OCI-LY1 (cell line): Measurements from ENCODE around the gene RCAN1.

Experiments used
- H2AFZ ChIP-seq: fragments of 200-600 bp; sonication (generic), shearing (Covaris generic); 2 replicates; pipeline ENCODE4 v1.6.0; 2014; ENCODE audit warnings: antibody characterized with exemption, mild to moderate bottlenecking, low read length
- H3F3A ChIP-seq: fragments of 200-600 bp; sonication (generic), shearing (Covaris generic); 2 replicates; pipeline ENCODE4 v1.6.0; 2014; ENCODE audit warnings: mild to moderate bottlenecking, antibody characterized with exemption, low read length, moderate library complexity; ENCODE audit not compliant: insufficient read depth
- H3K27ac ChIP-seq: fragments of 200-600 bp; sonication (generic); 2 replicates; pipeline ENCODE4 v1.5.1; 2014; ENCODE audit warnings: low read length, mixed run types, mild to moderate bottlenecking, low read depth; ENCODE audit not compliant: poor library complexity, severe bottlenecking
- H3K27me3 ChIP-seq: fragments of 200-600 bp; sonication (generic); 2 replicates; pipeline ENCODE4 v1.6.0; 2014; ENCODE audit warnings: antibody characterized with exemption, mild to moderate bottlenecking, low read length, moderate library complexity; ENCODE audit not compliant: insufficient read depth
- H3K36me3 ChIP-seq: fragments of 200-600 bp; sonication (generic); 2 replicates; pipeline ENCODE4 v1.6.1; 2014; ENCODE audit warnings: mild to moderate bottlenecking, antibody characterized with exemption, low read length, moderate library complexity, mixed read lengths; ENCODE audit not compliant: insufficient read depth
- H3K4me1 ChIP-seq: fragments of 200-600 bp; sonication (generic); 2 replicates; pipeline ENCODE4 v1.5.1; 2014; ENCODE audit warnings: mild to moderate bottlenecking, low read length, moderate library complexity; ENCODE audit not compliant: insufficient read depth, severe bottlenecking
- H3K4me2 ChIP-seq: fragments of 200-600 bp; sonication (generic), shearing (Covaris generic); 2 replicates; pipeline ENCODE4 v1.6.1; 2014; ENCODE audit warnings: low read length
- H3K4me3 ChIP-seq: fragments of 200-600 bp; sonication (generic); 2 replicates; pipeline ENCODE4 v1.5.1; 2014; ENCODE audit warnings: low read length, low read depth, mild to moderate bottlenecking, mixed read lengths; ENCODE audit not compliant: poor library complexity, severe bottlenecking
- H3K79me2 ChIP-seq: fragments of 200-600 bp; shearing (Covaris generic); 2 replicates; pipeline ENCODE4 v1.6.1; 2016; ENCODE audit warnings: mixed run types, low read length, mixed read lengths; ENCODE audit not compliant: insufficient read depth
- H3K9ac ChIP-seq: fragments of 200-600 bp; sonication (generic), shearing (Covaris generic); 2 replicates; pipeline ENCODE4 v1.6.1; 2014; ENCODE audit warnings: mild to moderate bottlenecking, low read length, mixed read lengths
- H3K9me2 ChIP-seq: fragments of 200-600 bp; sonication (generic), shearing (Covaris generic); 2 replicates; pipeline ENCODE4 v1.6.1; 2014; ENCODE audit warnings: low read depth, mild to moderate bottlenecking, low read length, mixed read lengths
- H3K9me3 ChIP-seq: fragments of 200-600 bp; shearing (Covaris generic); 2 replicates; pipeline ENCODE4 v1.6.1; 2014; ENCODE audit warnings: low read length, mixed read lengths
- H4K20me1 ChIP-seq: fragments of 200-600 bp; sonication (generic), shearing (Covaris generic); 2 replicates; pipeline ENCODE4 v1.6.0; 2016; ENCODE audit warnings: mild to moderate bottlenecking, low read length; ENCODE audit not compliant: insufficient read depth
- CTCF ChIP-seq: fragments of 200-600 bp; sonication (generic), shearing (Covaris generic); IDR thresholded peaks from 2 replicates; pipeline ENCODE4 v1.5.1; 2017; ENCODE audit warnings: mild to moderate bottlenecking, antibody characterized with exemption, low read length, moderate library complexity, mixed read lengths
- EZH2 ChIP-seq: fragments of 200-600 bp; sonication (generic), shearing (Covaris generic); IDR thresholded peaks from 2 replicates; pipeline ENCODE4 v1.8.0; 2017; ENCODE audit warnings: borderline replicate concordance, mixed run types, mild to moderate bottlenecking, antibody characterized with exemption, low read length, moderate library complexity, mixed read lengths

Gene RCAN1

GRCh38 chr21:34599534-34600101 is 15.3 kb downstream of the RCAN1 start:
- no peaks in the 10 kb centered on the region for H3K9me3 ChIP-seq

GRCh38 chr21:34598931-34599400 is 15.9 kb downstream of the RCAN1 start:
- Histone ChIP-seq H3K9ac (no peak overlapping the region), H3F3A (no peaks in the 10 kb centered on the region), H3K27ac (no peak overlapping the region), H4K20me1 (no peaks in the 10 kb centered on the region; the same call in 1 of the 2 replicates), H3K9me2 (no peaks in the 10 kb centered on the region), H3K36me3 (no peaks in the 10 kb centered on the region), H3K79me2 (no peaks in the 10 kb centered on the region), H3K4me2 (no peak overlapping the region), H3K4me3 (no peak overlapping the region), H3K4me1 (no peaks in the 10 kb centered on the region), H3K9me3 (no peaks in the 10 kb centered on the region), H3K27me3 (no peaks in the 10 kb centered on the region), H2AFZ (no peak overlapping the region)
- TF ChIP-seq EZH2 (no peak), CTCF (no peak)

More at GRCh38 chr21:34599534-34600101, 15.3 kb downstream of the RCAN1 start:
- no peaks in the 10 kb centered on the region for H3K4me1 ChIP-seq
- no peak overlapping the region for H2AFZ ChIP-seq
- no peaks in the 10 kb centered on the region; the same call in 1 of the 2 replicates for H4K20me1 ChIP-seq
- H3K4me3 ChIP-seq: no peak overlapping the region
- no peaks in the 10 kb centered on the region for H3K9me2 ChIP-seq
- H3K4me2 ChIP-seq: no peak overlapping the region
- H3K9ac ChIP-seq: no peak overlapping the region
- H3K27me3 ChIP-seq: no peaks in the 10 kb centered on the region
- no peak overlapping the region for H3K27ac ChIP-seq
- H3K79me2 ChIP-seq: no peaks in the 10 kb centered on the region
- H3F3A ChIP-seq: no peaks in the 10 kb centered on the region
- TF ChIP-seq CTCF (no peak), EZH2 (no peak)
- no peaks in the 10 kb centered on the region for H3K36me3 ChIP-seq

- no peak for TF ChIP-seq EZH2
- TF ChIP-seq CTCF: no peak
- Histone ChIP-seq H3K4me2 (no peak overlapping the region), H3K27me3 (no peaks in the 10 kb centered on the region), H3K36me3 (no peaks in the 10 kb centered on the region), H3K4me1 (no peaks in the 10 kb centered on the region), H2AFZ (no peak overlapping the region), H3F3A (no peaks in the 10 kb centered on the region), H3K9ac (no peak overlapping the region), H3K79me2 (no peaks in the 10 kb centered on the region), H4K20me1 (no peaks in the 10 kb centered on the region; the same call in 1 of the 2 replicates), H3K27ac (no peak overlapping the region), H3K9me2 (no peaks in the 10 kb centered on the region), H3K4me3 (no peak overlapping the region), H3K9me3 (no peaks in the 10 kb centered on the region)
Observed at GRCh38 chr21:34597406-34597805, 17.5 kb downstream of the RCAN1 start.
